Measurements from ENCODE around the gene F11.

F11 gene

GRCh38 chr4:186227221-186227620 is 38.8 kb upstream of the F11 start, which contains the start of gene KLKB1:
Gene KLKB1 (plus strand): TSS chr4:186227507. CDS start chr4:186228196, 689 bp downstream.
- no peak for TF ChIP-seq CTCF (IDR thresholded peaks at IDR 0.05; ENCODE audit: low read depth, low read length, missing control alignments)
- DNase-seq (ENCODE audit: extremely low read depth, low read depth), result no peak
- H3K4me3 ChIP-seq (replicated peaks; ENCODE audit: low read depth, low read length), result no peak within 1 kb of the TSS

- TF ChIP-seq CTCF (IDR thresholded peaks at IDR 0.05; ENCODE audit: low read depth, low read length, missing control alignments), result no peak
- DNase-seq (ENCODE audit: extremely low read depth, low read depth), result no peak
Observed at GRCh38 chr4:186227744-186228513, 38.1 kb upstream of the F11 start.

GRCh38 chr4:186228514-186228894 is 37.5 kb upstream of the F11 start:
- H3K4me3 ChIP-seq (replicated peaks; ENCODE audit: low read depth, low read length), result no peak overlapping the region
- DNase-seq (ENCODE audit: extremely low read depth, low read depth), result no peak
- TF ChIP-seq CTCF (IDR thresholded peaks at IDR 0.05; ENCODE audit: low read depth, low read length, missing control alignments), result no peak

More at GRCh38 chr4:186227744-186228513, 38.1 kb upstream of the F11 start:
- no peak overlapping the region for H3K4me3 ChIP-seq (replicated peaks; ENCODE audit: low read depth, low read length)

- no peak for TF ChIP-seq CTCF (IDR thresholded peaks at IDR 0.05; ENCODE audit: low read depth, low read length, missing control alignments)
- H3K4me3 ChIP-seq (replicated peaks; ENCODE audit: low read depth, low read length), result no peak overlapping the region
- DNase-seq (ENCODE audit: extremely low read depth, low read depth), result no peak
Observed at GRCh38 chr4:186234367-186234766, 31.6 kb upstream of the F11 start.

GRCh38 chr4:186236126-186236525 is 29.9 kb upstream of the F11 start:
- H3K4me3 ChIP-seq (replicated peaks; ENCODE audit: low read depth, low read length), result no peak overlapping the region
- no peak for DNase-seq (ENCODE audit: extremely low read depth, low read depth)
- no peak for TF ChIP-seq CTCF (IDR thresholded peaks at IDR 0.05; ENCODE audit: low read depth, low read length, missing control alignments)

- no peak overlapping the region for H3K4me3 ChIP-seq (replicated peaks; ENCODE audit: low read depth, low read length)
- no peak for DNase-seq (ENCODE audit: extremely low read depth, low read depth)
- no peak for TF ChIP-seq CTCF (IDR thresholded peaks at IDR 0.05; ENCODE audit: low read depth, low read length, missing control alignments)
Observed at GRCh38 chr4:186240452-186240847, 25.5 kb upstream of the F11 start.

Data from HFF-Myc (cell line).